ENCODE data around the gene FEM1A.
"Not testable (repeated sequence)": the region's sequence is repeated elsewhere in the genome, so short reads cannot be mapped to it uniquely, and the experiment has no call there.

The FEM1A gene, protein sequence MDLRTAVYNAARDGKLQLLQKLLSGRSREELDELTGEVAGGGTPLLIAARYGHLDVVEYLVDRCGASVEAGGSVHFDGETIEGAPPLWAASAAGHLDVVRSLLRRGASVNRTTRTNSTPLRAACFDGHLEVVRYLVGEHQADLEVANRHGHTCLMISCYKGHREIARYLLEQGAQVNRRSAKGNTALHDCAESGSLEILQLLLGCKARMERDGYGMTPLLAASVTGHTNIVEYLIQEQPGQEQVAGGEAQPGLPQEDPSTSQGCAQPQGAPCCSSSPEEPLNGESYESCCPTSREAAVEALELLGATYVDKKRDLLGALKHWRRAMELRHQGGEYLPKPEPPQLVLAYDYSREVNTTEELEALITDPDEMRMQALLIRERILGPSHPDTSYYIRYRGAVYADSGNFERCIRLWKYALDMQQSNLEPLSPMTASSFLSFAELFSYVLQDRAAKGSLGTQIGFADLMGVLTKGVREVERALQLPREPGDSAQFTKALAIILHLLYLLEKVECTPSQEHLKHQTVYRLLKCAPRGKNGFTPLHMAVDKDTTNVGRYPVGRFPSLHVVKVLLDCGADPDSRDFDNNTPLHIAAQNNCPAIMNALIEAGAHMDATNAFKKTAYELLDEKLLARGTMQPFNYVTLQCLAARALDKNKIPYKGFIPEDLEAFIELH

GRCh38 chr19:4791183-4792018 is at the start of gene FEM1A:
TSS of gene FEM1A (plus strand) at chr19:4791734. CDS start at chr19:4791855, 121 bp downstream.
- DNase-seq = peak; percentile 100

- no peak for DNase-seq
Measured at GRCh38 chr19:4742723-4743646, 48.5 kb upstream of the FEM1A start.

- DNase-seq = no peak
Measured at GRCh38 chr19:4744451-4745174, 46.9 kb upstream of the FEM1A start.

GRCh38 chr19:4745175-4745574 is 46.4 kb upstream of the FEM1A start:
- DNase-seq = not testable (repeated sequence)

DNA sequence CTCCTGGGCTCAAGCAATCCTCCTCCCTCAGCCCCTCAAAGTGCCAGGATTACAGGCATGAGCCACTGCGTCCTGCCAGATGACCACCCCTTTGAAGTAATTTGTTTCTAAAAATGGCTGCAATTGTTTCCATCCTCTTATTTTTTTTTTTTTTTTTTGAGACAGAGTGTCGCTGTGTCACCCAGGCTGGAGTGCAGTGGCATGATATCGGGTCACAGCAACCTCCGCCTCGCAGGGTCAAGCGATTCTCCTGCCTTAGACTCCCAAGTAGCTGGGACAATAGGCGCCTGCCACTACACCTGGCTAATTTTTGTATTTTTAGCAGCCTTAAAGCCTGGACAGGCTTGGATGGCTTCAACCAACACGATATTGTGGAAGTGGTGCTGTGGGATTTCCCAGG is 45.5 kb upstream of the FEM1A start:
- no peak for DNase-seq

- DNase-seq = no peak
Measured at GRCh38 chr19:4748185-4748584, 43.3 kb upstream of the FEM1A start.

DNA sequence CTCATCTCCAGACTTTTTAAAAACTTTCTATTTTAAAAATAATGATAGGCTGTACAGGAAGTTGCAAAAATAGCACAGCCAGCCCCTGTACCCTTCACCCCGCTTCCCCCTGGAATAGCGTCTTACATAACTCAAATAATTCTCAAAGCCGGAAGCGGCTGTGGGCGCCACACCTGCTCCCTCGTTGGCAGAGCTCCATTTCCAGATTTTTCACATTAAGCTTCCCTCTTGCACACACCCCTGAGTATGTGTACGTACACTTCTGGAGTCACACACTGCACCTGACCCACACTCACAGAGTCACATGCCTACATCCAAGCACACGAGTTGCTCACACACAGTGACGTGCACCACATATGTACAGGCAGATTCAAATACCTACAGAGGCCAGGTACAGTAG is 42.9 kb upstream of the FEM1A start:
- peak; percentile 71 for DNase-seq

DNA sequence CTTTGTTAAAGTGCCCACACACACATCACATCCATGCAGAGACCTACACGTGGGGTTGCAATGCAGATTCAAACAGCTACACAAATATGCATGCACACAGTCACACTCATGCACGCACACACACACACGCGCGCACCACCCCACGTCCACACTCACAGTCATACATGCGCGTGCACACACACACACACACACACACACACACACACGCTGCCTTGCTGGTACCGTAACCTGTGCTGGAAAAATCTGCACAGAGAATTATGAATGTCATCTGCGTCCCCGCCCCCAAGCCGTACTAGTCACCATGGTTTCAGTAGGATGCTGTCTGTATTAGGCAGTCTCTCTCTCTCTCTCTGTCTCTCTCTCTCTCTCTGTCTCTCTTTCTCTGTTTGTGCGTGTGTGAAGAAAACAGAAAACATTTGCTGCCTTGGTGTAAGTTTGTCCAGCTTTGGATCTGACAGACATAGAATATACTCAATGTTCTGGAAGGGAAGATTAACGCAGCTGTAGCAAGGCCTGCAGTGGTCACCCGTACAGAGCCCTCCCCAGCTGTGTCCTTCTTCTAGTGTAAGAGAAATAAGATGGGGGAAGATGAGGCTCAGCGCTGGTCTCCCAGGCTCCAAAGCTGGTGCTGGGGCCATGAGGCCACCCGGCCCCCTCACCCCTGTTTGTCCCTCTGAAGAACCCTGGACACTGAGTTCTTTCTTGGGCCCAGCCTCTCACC is 41.5 kb upstream of the FEM1A start:
- DNase-seq = no peak

DNA sequence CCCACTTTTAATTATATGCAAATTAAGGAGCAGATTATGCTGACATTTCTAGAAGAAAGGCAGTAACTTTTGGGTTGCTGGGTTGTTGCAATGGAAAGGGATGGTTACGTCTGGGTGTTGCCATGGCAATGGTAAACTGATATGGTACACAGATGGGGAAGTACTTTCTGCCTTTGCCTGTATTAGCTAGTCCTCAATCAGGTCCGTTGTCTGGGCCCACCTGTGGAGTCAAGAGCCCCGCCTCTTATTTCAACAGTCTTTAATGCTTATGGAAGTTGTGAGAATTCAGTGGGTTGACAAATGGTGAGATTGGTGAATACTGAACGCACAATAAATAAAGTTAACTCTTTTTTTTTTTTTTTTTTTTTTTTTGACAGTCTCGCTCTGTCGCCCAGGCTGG is 37.3 kb upstream of the FEM1A start:
- peak; percentile 27 for DNase-seq

DNA sequence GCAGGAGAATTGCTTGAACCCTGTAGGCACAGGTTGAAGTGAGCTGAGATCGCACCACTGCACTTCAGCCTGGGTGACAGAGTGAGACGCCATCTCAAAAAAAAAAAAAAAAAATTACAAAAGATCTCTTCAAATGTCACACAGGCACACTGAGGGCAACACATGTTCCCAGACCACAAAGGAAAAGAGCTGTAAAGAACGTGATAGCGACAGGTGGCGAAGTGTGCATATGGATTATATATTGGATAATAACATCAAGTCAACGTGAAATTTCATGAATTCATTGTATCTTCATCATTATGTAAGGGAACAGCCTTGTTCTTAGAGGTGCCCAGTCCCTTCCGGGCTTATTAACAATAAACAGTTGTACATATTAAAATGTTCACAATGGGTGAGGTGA is 36.1 kb upstream of the FEM1A start:
- no peak for DNase-seq

GRCh38 chr19:4758082-4758481 is 33.5 kb upstream of the FEM1A start:
- no peak for DNase-seq

DNA sequence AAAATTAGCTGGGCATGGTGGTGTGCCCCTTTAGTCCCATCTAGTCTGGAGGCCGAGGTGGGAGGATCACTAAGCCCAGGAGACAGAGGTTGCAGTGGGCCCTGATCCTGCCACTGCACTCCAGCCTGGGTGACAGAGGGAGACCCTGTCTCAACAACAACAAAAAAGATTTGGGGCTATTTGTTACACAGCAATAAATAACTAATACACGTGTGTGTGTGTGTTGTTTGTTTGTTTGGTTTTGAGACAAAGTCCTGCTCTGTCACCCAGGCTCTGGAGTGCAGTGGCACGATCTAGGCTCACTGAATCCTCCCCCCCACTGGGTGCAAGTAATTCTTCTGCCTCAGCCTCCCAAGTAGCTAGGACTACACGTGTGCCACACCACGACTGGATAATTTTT is 32.9 kb upstream of the FEM1A start:
- DNase-seq = no peak

GRCh38 chr19:4759388-4760284 is 31.9 kb upstream of the FEM1A start:
- peak; percentile 92 for DNase-seq

DNA sequence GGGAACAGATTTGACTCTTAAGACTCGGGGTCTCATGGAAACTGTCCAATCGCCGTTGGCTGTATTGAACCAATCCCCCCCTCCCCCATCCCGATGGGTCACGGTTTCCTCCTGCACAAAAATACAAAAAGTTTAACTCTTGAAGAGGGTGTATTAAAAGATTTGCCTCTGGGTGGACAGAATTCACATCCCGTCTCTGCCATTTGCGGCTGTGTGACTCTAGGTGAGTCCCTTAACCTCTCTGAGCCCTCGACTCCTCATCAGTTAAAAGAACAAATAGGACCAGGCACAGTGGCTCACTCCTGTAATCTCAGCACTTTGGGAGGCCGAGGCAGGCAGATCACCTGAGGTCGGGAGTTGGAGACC is 31.3 kb upstream of the FEM1A start:
- DNase-seq = no peak

GRCh38 chr19:4763021-4763420 is 28.5 kb upstream of the FEM1A start:
- no peak for DNase-seq

DNA sequence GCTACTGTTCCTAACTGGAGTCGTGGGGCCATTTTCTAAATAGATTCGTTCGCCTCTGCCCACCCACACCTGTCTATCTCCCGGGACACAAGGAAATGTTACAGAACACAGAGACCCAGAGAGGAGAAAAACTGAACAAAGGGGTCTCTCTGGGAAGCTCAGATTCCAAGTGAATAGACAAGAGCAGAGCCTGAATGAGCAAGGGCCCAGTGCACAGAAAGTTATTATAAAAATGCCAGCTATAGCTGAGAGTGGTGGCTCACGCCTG is 27.2 kb upstream of the FEM1A start:
- no peak for DNase-seq

- peak; percentile 94 for DNase-seq
Measured at GRCh38 chr19:4768934-4769777, 22.4 kb upstream of the FEM1A start.

DNA sequence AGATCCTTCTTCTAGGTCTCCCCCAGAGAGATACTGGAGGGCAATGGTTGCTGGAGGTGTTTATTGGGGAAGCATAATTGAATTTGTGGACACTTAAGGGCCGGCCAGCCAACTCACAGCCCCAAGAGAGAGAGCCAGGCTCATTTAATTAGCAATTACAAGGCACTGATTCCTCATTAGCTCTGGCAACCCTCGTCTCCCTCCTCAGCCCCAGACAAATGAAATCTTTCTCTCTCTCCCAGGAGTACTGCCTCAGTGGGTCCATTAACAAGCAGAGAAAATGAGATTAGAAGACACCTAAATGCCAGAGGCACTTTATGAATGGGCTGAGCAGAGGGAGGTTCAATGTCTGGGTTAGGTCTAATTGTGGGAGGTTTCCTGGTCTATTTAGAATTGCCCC is 19.0 kb upstream of the FEM1A start:
- DNase-seq = no peak

DNA sequence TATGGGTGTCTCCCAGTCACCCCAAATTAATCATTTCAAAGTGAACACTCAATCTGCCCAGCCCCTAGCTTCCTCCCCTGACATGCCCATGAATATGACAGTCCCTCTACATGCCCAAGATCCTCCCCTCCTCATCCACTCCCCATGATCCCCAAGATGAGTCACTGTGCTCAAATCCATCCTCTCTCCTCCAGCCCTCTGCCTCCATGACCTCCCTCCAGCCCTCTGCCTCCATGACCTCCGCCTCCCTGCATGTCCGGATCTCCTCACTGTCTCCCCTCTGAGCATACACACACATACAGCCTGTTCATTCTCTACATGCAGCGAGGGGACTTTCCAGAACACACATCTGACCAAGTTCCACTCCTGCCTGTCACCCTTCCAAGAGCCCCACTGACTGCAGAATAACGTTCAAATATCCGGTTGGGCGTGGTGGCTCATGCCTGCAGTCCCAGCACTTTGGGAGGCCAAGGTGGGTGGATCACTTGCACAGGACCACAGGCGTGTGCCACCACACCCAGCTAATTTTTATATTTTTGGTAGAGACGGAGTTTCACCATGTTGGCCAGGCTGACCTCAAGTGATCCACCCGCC is 18.4 kb upstream of the FEM1A start:
- DNase-seq = no peak
